ENCODE results near the gene USP17L10.
"Not testable (repeated sequence)": the region's sequence is repeated elsewhere in the genome, so short reads cannot be mapped to it uniquely, and the experiment has no call there.

USP17L10 gene, protein sequence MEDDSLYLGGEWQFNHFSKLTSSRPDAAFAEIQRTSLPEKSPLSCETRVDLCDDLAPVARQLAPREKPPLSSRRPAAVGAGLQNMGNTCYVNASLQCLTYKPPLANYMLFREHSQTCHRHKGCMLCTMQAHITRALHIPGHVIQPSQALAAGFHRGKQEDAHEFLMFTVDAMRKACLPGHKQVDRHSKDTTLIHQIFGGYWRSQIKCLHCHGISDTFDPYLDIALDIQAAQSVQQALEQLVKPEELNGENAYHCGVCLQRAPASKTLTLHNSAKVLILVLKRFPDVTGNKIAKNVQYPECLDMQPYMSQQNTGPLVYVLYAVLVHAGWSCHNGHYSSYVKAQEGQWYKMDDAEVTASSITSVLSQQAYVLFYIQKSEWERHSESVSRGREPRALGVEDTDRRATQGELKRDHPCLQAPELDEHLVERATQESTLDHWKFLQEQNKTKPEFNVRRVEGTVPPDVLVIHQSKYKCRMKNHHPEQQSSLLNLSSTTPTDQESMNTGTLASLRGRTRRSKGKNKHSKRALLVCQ

DNA sequence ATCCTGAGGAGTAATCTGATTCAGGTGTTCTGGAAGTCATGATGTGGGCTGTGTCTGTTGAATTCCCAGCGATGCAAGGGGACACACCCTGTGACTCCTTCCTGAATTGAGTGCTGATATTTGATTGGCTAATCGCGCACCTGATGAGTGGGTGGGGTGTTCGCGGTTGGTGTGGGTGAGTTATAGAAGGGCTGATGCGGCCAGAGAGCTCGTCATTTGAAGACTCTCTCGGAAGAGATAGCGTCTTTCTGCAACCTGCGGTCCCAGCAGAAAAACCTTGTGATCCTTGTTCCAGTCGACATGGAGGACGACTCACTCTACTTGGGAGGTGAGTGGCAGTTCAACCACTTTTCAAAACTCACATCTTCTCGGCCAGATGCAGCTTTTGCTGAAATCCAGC, at the start of gene USP17L10:
USP17L10 (plus strand) TSS at position 301 of the 400 bp plus-strand sequence; CDS start at position 301, 0 bp downstream.
- DNase-seq (ENCODE audit: low read depth), result not testable (repeated sequence)

- DNase-seq (ENCODE audit: low read depth), result not testable (repeated sequence)
These were observed 44.5 kb upstream of the USP17L10 start for GRCh38 chr4:9165990-9166389.

- not testable (repeated sequence) for DNase-seq (ENCODE audit: low read depth)
These were observed 40.5 kb upstream of the USP17L10 start, which contains the start of gene FAM90A26 for GRCh38 chr4:9169791-9170459. TSS of gene FAM90A26 (plus strand) at chr4:9170409. CDS start at chr4:9173173, 2,764 bp downstream.

DNA sequence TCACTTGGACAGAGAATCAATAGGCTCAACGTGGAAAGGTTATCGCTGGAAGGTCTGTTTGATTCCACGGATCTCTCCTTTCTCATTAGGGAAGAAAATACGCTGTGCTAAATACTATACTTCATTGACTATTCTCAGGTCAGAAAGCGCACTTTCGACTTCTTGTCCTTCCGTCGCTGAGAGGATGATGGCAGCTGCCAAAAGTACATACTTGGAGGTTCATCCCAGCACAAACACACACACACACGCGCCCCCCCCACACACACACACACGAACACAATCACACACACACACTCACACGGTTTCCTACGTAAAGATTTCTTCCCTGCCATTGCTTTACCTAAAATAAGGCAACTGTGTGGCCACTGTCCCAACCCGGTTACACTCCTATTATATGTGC, 4.2 kb downstream of the USP17L10 start:
- DNase-seq (ENCODE audit: low read depth), result not testable (repeated sequence)

- not testable (repeated sequence) for DNase-seq (ENCODE audit: low read depth)
These were observed 4.6 kb downstream of the USP17L10 start, which contains the start of gene USP17L11 for GRCh38 chr4:9215105-9215504. TSS of gene USP17L11 (plus strand) at chr4:9215405. CDS start at chr4:9215405, 0 bp downstream.

DNA sequence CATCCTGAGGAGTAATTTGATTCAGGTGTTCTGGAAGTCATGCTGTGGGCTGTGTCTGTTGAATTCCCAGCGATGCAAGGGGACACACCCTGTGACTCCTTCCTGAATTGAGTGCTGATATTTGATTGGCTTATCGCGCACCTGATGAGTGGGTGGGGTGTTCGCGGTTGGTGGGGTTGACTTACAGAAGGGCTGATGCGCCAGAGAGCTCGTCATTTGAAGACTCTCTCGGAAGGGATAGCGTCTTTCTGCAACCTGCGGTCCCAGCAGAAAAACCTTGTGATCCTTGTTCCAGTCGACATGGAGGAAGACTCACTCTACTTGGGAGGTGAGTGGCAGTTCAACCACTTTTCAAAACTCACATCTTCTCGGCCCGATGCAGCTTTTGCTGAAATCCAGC, 9.4 kb downstream of the USP17L10 start, which contains the start of gene USP17L12:
USP17L12 (plus strand) TSS at position 301 of the 400 bp plus-strand sequence; CDS start at position 301, 0 bp downstream.
- not testable (repeated sequence) for DNase-seq (ENCODE audit: low read depth)

DNA sequence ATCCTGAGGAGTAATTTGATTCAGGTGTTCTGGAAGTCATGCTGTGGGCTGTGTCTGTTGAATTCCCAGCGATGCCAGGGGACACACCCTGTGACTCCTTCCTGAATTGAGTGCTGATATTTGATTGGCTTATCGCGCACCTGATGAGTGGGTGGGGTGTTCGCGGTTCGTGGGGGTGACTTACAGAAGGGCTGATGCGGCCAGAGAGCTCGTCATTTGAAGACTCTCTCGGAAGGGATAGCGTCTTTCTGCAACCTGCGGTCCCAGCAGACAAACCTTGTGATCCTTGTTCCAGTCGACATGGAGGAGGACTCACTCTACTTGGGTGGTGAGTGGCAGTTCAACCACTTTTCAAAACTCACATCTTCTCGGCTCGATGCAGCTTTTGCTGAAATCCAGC, 14.1 kb downstream of the USP17L10 start, which contains the start of gene USP17L13:
USP17L13 (plus strand) TSS at position 301 of the 400 bp plus-strand sequence; CDS start at position 301, 0 bp downstream.
- DNase-seq (ENCODE audit: low read depth), result not testable (repeated sequence)

GRCh38 chr4:9230249-9230648, 19.8 kb downstream of the USP17L10 start:
- DNase-seq (ENCODE audit: low read depth), result not testable (repeated sequence)

- DNase-seq (ENCODE audit: low read depth), result not testable (repeated sequence)
These were observed 23.6 kb downstream of the USP17L10 start, which contains the start of gene USP17L15 for GRCh38 chr4:9234085-9234484. TSS of gene USP17L15 (plus strand) at chr4:9234385. CDS start at chr4:9234385, 0 bp downstream.

GRCh38 chr4:9238461-9238860, 28.0 kb downstream of the USP17L10 start:
- DNase-seq (ENCODE audit: low read depth), result not testable (repeated sequence)

GRCh38 chr4:9243579-9243978, 33.1 kb downstream of the USP17L10 start, which contains the start of gene USP17L17:
TSS of gene USP17L17 (plus strand) at chr4:9243879. CDS start at chr4:9243879, 0 bp downstream.
- not testable (repeated sequence) for DNase-seq (ENCODE audit: low read depth)

GRCh38 chr4:9247953-9248680, 37.7 kb downstream of the USP17L10 start, which contains the start of gene USP17L18:
TSS of gene USP17L18 (plus strand) at chr4:9248630. CDS start at chr4:9248630, 0 bp downstream.
- DNase-seq (ENCODE audit: low read depth), result not testable (repeated sequence)

GRCh38 chr4:9253078-9253477, 42.6 kb downstream of the USP17L10 start, which contains the start of gene USP17L19:
TSS of gene USP17L19 (plus strand) at chr4:9253378. CDS start at chr4:9253378, 0 bp downstream.
- DNase-seq (ENCODE audit: low read depth), result not testable (repeated sequence)

DNA sequence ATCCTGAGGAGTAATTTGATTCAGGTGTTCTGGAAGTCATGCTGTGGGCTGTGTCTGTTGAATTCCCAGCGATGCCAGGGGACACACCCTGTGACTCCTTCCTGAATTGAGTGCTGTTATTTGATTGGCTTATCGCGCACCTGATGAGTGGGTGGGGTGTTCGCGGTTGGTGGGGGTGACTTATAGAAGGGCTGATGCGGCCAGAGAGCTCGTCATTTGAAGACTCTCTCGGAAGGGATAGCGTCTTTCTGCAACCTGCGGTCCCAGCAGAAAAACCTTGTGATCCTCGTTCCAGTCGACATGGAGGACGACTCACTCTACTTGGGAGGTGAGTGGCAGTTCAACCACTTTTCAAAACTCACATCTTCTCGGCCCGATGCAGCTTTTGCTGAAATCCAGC, 47.4 kb downstream of the USP17L10 start, which contains the start of gene USP17L20:
USP17L20 (plus strand) TSS at position 301 of the 400 bp plus-strand sequence; CDS start at position 301, 0 bp downstream.
- not testable (repeated sequence) for DNase-seq (ENCODE audit: low read depth)

Data from activated T-cell treated with anti-CD3 and anti-CD28 coated beads for 1 hour (primary cell).